NCI-H2171 (cell line): ENCODE results near the gene SYT17.

ENCODE experiments used
- DNase-seq: peaks from one replicate; lab custom pipeline; 2025; lab: John Stamatoyannopoulos, UW

The SYT17 gene

DNA sequence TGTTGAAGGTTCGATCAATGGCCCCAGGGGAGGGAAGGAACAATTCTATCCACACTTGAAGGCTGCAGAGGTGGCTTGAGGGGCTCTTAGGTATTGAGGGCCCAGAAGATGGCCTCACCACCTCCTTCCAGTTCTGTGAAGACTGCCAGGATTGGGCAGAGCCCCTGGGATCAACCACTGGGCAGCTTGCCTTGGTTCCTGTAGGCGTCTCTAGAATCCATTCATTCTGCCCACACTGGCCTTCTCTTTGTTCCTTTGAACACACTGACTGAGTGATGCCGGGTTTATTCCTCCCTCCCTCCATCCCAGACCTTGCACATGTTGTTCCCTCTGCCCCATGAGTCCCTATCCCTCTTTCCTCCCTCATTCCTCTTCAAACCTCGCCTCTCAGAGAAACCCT lies 50.5 kb downstream of the SYT17 start:
- no peak for DNase-seq

DNA sequence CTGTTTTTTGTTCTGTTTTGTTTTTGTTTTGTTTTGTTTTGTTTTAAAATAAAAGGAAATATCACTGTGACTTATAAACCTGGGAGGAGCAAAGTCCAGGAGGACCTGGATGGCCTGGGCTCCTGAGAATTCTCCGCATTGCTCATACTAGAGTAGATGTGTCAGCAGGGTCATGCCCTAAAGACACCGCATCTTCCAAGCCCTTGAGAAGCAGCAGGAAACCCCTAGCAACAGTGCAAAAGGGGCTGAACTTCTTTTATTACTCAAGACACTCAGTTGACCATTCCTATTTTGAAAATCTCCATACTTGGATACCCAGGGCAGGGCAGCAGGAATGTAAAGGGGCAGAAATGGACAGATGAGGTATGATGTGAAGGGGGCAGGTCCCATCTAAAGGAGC lies 51.8 kb downstream of the SYT17 start:
- DNase-seq = no peak

DNA sequence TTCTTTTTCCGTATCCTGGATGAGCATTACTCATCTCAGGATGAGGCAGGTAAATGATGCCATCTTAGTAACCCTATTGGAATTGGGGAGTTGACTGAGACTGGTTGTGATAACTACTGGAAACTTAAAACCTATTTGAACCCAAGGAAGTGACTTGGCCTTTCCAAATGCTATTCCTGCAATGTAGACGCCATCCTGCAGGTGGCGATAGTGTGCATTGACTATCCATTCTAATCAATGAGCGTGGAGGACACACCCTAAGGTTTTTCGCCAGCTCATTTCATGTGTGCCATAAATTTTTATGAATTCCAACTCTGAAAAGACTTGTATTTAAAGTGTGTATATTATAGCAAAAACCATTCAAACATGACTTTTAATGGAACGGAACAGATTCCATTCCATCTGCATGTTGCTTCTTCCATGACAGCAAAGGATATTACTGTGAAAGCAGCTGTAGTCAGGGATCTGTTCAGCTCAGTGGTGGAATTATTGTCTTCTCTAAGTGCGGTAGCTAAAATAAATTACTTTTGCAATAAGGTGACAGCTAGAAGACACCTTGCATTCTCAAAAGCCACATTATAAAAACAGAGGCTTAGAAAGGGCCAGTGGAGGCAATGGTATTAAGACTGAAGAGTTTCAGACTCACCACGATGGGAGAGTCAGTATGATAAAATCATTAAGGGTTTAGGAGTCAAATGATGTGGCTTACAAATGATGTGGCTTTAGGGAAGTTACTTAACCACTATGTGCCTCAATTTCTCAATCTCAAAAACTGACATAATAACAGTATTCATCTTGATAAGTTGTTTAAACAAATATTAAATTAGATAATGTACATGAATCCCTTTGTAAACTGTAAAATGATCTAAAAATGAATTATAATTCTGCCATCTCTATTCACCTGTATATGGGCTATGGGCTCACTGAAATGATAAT lies 55.5 kb downstream of the SYT17 start:
- DNase-seq = no peak

DNA sequence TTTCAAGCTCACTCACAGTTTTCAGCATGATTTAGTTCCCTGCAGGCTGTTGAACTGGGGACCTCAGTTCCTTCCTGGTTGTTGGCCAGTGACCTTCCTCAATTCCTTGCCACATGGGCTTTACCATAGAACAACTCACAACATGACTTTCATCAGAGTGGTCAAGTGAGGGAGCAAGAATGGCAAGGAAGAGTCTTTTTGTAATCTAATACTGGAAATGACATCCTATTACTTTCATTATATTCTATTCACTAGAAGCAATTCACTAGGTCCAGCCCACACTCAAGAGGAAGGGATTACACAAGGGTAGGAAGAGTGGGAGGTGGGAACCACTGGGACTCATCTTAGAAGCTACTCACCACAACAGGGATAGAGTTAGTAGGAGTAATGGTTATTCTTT lies 57.6 kb downstream of the SYT17 start:
- DNase-seq = no peak

DNA sequence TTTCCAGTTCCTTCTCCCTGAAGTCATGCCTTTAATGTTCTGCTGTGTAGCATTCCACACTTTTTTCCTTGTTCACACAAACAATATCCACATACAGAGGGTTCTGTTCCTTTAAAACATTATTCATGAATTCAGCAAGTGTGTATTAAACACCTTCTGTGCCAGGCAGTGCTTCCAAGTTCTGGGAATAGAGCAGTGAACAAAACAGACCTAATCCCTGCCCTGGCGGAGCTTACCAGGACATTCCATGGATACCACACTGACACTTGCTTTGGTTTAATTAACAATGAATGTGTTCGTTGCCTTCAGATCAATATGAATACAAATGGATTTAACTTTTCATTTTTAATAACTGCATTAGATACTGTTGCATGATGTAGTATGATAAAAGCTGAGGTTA lies 59.6 kb downstream of the SYT17 start:
- DNase-seq = no peak

DNA sequence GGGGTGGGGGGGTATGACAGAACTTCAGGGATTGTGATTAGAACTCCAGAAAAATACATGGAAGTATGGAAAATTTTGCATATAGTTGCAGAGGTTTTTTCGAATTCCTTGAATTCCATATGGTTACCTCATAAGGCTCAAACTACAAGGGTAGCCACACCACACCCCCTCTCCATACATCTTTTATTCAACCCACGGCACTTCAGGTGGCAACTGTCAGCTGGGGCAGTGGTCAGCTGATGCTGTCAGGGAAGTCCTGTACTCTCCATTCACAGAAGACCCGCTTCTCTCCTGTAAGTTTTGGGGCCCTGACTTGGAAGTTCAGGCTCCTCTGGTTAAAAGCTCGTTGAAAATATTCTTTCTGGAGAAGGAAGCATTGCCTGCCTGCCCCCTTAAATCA lies 60.0 kb downstream of the SYT17 start:
- no peak for DNase-seq

DNA sequence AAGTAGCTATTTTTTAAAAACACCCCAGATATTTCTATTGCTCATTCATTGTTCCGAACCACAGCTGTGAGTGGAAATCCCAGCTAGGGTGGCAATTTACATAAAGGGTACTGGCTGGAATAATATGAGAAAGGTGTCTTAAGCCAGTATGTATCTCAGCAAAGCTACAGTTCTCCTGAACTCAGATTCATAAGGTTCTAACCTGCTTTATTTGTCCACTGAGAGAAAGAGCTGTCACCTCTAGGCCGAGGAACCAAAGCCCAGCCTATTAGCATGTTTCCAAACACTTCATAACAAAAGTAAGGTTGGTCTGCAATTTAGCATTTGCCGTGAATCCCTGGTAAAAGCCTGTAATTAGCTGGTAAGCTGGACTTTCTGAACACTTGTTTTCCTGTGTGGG lies 60.5 kb downstream of the SYT17 start:
- no peak for DNase-seq

DNA sequence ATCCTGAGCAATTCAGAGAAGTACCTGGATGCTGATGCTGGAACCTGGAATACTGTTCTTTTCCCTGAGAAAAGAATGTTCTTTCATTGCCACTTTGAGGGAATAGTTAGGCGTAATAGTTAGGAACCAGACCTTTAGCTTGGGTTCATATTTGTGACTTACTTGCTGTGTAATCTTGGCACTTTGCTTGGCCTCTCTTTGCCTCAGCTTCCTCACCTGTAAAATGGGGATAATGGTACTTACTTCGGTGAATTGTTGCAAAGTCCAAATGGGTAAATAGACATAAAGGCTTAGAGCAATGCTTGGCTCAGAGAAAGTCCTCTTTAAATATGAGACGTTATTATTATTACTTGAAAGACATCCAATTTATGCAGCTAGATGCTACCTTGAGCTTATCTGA lies 62.5 kb downstream of the SYT17 start:
- no peak for DNase-seq

DNA sequence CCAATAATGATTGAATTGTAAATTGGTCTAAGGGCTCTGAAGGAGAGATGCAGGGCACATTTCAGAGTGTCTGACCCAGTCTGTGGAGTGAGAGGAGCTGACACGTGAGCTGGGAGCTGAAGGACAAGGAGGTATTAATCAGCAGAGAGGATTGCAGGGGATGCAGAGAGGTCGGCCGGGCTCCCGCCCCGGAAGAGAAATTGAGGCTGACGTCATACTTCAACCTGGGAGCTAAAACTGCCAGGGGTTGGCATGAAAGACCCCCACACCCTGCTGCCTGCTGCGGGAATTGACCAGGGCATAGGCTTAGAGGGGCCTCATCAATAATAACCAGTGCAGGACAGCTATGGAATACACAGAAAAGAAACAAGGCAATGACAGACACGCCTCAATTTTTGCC lies 63.8 kb downstream of the SYT17 start:
- DNase-seq = no peak

DNA sequence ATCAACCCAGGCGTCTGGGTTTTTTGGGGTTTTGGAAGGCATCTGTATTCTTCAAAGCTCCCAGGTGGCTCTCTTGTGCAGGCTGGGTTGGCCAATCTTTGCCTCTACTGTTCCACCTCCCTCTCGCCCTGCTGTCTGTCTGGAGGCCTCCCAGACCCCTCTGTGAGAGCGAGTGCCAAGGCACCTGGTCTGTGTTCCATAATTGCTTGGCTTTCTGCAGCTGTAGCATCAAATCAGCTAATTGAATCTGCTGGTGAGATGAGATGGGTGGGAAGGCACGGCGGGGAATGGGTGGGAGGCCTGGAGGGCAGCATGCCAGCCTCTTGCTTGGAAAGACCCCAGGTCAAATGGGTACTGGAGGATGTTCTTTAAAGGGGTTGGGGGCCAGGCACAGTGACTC lies 64.9 kb downstream of the SYT17 start:
- peak; percentile 28 for DNase-seq

DNA sequence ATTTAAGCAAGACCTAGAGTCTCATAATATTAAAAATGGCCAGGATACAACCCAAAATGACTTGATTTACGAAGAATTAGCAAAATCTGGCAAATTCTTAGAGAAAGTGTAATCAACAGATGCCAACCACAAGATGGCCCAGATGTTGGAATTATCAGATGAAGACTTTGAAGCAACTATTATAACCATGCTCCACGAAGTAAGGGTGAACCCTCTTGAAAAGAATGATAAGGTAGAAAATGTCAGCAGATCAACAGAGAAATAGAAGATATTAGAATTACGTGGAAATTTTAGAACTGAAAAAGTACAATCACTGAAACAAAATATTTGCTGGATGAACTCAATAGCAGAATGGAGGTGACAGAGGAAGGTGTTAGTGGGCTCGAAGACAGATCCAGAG lies 67.4 kb downstream of the SYT17 start:
- DNase-seq = no peak

DNA sequence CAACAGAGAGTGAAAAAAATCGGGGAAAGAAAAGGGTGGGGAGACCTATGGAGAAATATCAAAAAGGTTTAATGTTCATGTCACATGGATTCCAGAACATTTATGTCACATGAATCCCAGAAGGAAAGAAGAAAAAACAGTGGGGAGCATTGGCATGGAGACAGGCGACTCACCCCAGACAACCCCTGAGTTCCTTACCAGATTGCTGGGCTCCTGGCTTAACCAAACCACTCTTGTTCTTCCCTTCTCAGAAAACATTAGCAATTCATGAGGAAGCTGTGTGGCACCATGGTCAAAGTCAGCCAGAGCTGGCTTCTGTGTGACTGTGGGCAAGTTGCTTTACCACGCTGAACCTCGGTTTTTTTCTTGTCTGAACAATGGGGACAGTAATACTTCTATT lies 67.8 kb downstream of the SYT17 start:
- no peak for DNase-seq

DNA sequence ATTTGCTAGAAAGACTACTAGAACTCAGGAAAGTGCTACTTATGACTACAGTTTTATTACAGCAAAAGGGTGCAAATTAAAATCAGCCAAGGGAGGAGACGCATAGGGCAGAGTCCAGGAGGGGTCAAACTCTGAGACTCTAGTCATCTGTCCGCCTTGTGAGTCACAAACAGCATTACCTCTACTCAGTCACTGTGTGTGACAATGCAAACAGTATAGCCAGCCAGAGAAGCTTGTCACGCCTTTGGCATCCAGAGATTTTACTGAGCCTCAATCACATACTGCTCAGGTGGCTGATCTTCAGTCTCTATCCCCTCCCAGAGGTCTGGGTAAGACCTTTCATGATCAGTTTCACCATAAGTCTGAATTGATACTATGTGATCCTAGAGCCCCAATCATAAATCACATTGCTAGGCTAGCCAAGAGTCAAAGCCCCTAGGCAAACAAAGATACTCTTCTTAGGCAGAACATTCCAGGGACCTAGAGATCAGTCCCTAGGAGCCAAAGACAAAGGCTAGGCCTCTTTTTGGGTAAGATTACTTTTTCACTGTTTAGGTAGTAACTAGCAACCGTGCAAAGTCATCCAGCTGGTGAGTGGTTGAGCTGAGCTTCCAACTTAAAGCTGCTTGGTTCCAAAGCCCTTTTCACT lies 68.6 kb downstream of the SYT17 start:
- no peak for DNase-seq

DNA sequence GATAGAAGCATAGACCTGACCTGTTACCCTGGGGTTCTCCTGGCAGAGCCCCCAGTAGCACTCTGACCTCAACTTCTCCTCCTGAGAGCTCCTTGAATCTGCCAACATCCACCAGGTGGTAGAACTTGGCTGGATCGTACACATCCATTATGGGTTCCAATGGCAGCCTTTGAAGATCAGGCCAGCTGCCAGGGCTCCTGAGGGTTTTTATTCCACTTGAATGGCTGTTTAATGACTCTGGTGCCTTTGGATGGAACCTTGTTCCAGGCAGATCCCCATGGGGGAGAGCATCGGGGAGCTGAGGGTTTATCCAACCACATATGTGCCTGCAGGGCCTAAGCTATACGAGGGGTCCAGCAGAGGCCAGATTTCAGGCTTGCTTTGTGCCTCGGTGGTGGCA lies 70.4 kb downstream of the SYT17 start:
- peak; percentile 78 for DNase-seq

DNA sequence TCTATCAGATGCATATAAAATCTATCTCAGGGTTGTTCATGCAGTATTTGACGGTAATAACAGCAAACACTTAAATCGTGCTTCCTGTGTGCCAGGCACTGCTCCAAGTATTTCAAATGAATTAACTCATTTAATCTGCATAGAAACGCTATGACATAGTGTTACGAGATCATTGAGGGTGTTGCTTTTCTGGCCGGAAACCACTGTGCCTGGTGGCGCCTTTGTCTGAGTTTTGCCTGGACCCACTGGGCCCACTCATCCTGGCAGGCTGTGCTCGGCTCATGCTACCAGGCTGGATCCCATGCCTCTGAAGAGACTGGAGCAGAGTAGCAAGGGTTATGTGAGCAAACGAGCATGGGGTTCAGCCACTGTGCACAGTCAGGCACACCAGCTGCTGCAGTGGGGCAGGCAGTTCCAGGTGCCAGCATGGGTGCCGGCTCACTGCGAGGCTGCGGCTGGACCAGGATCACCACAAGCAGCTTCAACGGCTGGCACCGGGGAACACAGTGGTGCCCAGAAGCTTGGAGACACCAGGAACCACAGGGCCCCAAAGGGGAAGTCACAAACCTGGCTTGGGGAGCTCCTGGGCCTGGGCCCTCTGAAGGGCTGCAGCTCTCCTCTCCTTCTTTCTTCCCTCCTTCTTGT lies 71.6 kb downstream of the SYT17 start:
- no peak for DNase-seq

DNA sequence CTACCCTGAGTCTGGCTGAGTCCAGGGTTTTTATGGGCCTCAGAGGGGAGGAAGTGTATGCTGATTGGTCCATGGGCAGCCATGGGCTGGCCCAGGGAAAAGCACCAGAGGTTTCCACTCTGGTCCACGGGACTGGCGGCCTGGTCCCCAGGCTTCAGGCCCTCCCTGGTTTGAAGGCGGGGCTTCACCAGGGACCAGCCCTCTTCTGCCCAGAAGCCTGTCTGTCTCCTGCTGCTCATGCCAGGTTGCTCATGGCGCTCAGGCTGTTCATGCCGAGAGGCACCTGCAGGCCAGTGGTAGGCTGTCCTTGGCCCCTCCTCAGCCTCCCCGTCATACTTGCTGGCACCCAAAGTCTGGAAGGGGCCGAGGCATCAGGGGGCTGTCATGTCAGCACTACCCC lies 72.5 kb downstream of the SYT17 start:
- no peak for DNase-seq

DNA sequence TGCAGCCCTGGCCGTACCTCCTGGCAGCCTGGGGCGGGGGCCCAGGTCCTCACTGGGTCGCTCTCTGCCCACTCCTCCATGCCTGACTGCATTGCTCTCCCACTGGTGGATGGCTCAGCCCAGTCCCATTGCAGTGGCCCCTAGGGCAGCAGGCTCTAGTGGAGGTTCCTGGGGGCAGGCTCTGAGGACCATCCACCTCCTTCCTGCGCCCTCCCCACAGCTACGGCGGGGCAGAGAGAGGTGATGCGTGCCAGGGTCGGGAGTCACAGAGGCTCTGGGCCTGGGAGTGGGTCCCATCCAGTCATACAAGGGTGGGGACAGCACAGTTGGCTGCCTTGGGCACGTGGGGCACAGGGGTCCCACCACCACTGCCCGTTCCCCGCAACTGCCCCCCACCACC lies 73.5 kb downstream of the SYT17 start:
- DNase-seq = no peak

DNA sequence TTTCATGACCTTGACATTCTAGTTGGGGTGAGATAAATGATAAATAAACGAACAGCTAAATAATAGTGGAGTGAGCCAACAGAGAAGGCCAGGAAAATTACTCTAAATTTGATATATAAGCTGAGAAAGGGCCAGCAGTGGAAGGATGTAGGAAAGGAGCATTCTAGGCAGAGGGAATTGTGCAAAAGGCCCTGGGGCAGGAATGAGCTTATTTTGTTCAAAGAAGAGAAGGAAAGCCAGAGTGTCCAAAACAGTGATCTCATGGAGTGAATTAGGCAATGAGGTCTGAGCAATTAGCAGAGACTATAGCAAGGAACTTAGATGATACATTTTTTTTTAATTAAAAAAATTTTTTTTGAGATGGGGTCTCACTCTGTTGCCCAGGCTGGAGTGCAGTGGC lies 74.1 kb downstream of the SYT17 start:
- DNase-seq = no peak

DNA sequence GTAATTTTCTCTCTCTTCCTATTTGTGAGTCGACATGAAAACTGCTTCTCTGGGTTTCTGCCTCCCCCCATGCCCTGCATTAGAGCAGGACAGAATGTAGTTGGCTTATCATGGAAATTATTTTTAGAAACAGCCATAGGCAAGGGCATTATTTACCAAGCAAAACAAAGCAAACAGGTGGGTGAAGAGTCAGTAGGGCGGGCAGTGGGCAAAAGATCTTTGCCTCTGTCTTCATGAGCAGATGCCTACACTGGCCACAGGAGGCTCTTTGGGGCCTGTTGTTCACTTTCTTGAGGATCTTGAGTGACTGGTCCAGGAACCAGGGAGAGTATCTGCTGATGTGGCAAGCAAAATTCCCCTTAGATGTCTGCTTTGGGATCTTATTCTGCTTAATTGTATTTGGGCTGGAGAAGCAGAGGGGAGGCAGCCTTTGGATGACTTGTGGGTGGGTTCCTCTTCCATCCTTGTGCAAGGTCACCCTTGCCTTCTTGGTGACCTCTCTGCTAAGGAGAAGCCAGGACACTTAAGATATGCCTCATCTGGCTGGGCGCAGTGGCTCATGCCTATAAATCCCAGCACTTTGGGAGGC lies 75.0 kb downstream of the SYT17 start:
- DNase-seq = no peak

DNA sequence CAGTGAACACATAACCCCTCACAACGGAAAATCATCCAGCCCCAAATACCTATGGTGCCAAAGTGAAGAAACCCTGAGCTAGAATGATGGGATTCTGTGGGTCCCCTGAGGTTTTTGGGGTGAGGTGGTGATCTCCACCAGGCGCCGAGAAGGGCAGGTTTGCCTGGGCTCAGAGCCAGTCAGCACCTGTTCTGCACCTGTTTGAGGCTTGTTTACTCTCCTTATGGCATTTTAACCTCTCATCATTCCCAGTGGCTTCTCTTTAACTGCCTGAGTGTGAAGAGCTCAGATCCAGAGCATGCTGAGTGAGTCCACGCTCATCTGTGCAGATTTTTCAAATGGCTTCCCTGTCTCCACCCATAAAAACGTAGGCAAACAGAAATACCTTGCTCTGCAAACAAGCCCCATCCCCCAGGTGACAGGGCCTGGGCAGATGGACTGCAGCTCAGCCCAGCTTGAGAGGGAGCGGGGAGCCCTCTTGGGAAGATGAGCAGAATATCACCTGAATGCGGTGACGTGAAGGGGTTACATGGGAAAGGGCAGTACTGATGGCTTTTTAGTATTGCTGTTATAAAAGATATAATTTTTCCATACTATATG lies 77.4 kb downstream of the SYT17 start:
- DNase-seq = peak; percentile 81

DNA sequence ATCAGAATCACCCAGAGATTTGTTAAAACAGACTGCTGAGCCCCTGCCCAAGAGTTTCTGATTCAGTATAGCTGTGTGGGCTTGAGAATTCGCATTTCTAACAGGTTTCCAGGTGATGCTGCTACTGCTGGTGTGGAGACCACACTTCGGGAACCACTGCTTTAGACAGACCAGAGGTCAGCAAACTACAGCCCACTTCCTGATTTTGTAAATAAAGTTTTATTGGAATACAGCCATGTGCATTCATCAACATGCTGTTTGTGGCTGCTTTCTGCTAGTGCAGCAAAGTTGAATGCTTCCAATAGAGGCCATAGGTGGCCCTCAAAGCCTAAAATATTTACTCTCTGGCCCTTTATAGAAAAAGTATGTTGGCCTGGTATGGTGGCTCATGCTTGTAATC lies 84.9 kb downstream of the SYT17 start:
- no peak for DNase-seq

DNA sequence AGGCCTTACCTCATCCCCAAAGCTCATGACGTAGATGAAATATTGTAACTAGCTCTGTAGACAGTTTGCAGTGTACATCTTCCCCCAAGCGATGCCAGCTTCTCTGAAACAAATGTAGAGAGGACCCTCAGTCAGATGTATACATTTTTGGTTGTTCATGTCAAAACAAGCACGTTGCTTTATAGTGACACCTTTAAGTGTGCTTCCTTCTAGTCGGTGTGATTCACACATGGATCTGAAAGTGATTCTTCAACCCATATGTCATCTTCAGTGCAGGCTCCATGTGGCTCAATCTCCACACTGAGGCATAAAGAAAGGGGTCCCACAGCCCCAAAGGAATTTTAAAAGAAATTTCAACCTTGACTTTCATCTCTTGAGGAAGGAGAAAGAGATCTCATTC lies 86.6 kb downstream of the SYT17 start:
- DNase-seq = no peak
